Measurements from ENCODE around the gene LRRK2. TPM values are rescaled to one million over a fixed set of nuclear protein-coding genes. Genes with fewer than 3 reads are reported as not detected.

The LRRK2 gene
- polyA plus RNA-seq (ENCODE audit: insufficient read length in 4 of 4) = 10 to 100 TPM in 3 of 4 donors, 1 to 10 TPM in 1; 9.1 to 48.1 (median 27.7) TPM

- DNase-seq (ENCODE audit: low read depth in 4 of 4, low spot score in 3 of 4) = peak in 2 of 4 donors; percentile 48 to 53
Observed at GRCh38 chr12:40224439-40225291, at the start of gene LRRK2. Gene LRRK2, plus strand, starts transcription at chr12:40224997. Its CDS starts 135 bp downstream, at chr12:40225132.

DNA sequence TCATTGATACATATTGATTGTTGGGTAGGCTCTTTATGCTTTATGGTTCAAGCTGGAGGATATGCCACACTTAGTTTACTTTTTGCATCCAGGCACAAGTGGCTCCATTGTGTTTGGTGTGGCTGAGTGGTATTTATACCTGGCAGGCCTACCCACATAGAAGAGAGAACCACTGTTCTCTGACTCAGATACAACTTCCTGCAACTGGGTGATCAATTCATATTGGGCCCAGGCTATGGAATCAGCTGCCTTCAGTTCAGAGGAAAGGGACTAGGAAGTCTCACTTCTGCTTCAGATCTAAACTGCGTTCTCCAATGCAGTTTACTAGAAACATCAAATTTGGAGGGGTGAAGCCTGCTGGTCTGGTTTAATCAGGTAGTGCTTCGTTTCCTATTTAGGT lies 49.8 kb upstream of the LRRK2 start:
- DNase-seq (ENCODE audit: low read depth in 4 of 4, low spot score in 3 of 4) = no peak

GRCh38 chr12:40175489-40175888 lies 49.3 kb upstream of the LRRK2 start:
- DNase-seq (ENCODE audit: low read depth in 4 of 4, low spot score in 3 of 4) = no peak

- DNase-seq (ENCODE audit: low read depth in 4 of 4, low spot score in 3 of 4) = no peak
Observed at GRCh38 chr12:40178701-40179100, 46.1 kb upstream of the LRRK2 start.

GRCh38 chr12:40181490-40181889 lies 43.3 kb upstream of the LRRK2 start:
- DNase-seq (ENCODE audit: low read depth in 4 of 4, low spot score in 3 of 4) = no peak

DNA sequence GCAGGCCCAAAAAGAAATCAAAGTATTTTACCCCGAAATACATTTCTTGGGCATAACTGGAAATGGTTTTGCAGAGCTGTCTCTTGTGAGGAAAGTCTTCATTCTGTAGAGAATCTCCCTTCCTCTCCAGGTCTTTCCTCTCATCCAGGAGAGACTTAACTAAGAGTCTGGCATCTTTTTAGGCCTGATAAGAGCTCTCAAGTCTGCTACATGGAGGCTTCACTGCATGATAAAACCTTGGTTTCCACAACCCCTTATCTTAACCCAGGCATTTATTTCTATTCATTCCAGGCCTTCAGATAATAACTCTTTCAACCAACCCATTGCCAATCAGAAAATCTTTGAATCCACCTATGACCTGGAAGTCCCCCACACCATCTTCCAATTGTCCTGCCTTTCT lies 41.1 kb upstream of the LRRK2 start:
- DNase-seq (ENCODE audit: low read depth in 4 of 4, low spot score in 3 of 4) = no peak

DNA sequence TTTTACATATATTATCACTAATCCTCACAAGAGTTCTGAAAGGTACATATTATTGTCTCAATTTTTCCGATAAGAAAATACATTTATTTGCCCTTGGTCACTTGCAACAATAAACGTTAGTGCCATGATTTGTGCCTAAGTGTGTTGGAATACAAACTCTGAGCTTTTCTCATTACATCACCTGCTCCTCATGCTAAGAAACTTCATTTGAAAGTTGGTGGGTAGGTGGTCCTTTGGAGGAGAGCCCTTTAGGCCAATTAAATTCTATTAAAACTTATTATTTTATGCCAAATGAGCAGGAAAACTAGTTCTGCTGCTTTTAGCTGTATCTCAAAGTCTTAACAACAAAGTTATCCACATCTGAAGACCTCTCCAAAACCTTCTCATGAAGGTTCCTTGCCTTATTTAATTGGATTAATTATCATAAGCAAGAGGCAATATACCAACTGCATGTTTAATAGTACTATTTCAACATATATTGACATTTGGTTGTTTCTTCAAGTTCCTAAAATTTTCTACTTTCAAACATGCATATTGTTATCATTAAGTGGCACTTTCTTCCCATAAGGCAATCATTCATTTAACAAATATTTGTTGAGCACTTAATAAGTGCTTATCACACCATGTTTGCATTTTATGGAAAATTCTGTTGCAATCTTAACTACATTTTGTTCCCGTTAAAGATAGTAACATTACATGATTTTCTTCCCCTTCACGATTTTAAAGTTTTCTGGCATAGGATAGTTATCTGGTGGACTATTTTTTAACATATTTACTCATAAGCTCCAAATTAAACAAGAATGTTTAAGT lies 40.1 kb upstream of the LRRK2 start:
- no peak for DNase-seq (ENCODE audit: low read depth in 4 of 4, low spot score in 3 of 4)

GRCh38 chr12:40185303-40185693 lies 39.5 kb upstream of the LRRK2 start:
- DNase-seq (ENCODE audit: low read depth in 4 of 4, low spot score in 3 of 4) = no peak

- no peak for DNase-seq (ENCODE audit: low read depth in 4 of 4, low spot score in 3 of 4)
Observed at GRCh38 chr12:40188558-40189320, 36.1 kb upstream of the LRRK2 start.

DNA sequence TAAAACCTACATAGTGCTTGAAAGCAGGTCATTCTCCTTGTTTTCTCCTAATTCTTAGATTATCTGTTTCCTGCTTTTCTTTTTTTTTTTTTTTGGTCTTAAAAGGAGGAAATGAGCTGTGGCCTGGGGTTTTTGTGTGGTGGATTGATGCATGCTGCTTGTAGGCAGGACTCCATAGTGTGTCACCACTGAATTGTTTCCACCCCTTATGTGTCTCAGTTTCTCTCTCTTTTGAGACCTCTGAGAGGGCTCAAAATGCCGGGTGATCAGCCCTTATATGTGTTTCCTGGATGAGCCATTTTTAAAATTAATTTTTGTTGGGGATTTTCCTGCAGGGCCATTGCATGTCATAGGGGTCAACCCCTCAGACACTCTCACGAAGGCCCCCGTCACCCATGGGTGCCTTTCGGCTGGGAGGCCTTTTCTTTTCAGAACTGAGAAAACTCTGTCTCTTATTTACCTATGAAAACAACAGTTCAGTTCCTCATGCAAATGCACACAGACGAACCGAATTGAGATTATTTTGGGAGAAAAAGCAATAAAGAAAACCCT lies 32.0 kb upstream of the LRRK2 start:
- no peak for DNase-seq (ENCODE audit: low read depth in 4 of 4, low spot score in 3 of 4)

DNA sequence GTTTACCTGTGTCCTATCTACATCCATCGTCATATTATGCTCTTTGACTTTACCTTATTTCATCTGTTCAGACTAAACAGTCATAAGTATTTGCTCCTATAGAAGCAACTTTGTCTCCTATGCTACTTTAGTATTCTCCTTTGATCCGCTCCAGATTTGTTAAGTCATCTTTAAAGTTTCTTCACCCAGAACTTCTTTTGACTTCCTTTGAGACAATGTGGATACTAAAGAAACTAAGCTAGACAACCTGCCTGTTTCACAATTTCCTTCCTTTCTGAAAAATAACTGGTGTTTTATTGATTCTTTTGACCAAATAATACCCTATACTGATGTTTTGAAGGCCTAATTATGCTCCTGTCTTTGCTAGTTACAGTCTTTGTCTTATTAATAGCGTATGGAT lies 30.0 kb upstream of the LRRK2 start:
- no peak for DNase-seq (ENCODE audit: low read depth in 4 of 4, low spot score in 3 of 4)

DNA sequence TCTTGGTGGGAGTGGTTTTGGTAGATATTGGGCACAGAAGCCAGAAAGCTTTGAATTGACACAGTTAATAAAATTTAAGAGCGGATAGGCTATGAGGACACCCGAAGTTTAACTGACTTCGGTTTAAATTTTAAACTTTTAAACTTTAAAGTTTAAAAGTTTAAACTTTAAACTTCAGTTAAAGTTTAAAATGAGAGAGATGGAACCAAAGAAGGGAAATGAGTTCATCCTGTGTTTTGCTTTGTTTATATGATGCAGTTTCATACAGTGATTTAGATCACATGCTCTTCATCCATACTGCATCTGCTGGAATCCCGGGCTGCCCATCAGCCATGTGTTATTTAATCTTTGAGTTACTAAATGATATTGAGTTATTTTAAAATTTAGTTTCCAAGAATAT lies 27.2 kb upstream of the LRRK2 start:
- no peak for DNase-seq (ENCODE audit: low read depth in 4 of 4, low spot score in 3 of 4)

GRCh38 chr12:40198601-40199000 lies 26.2 kb upstream of the LRRK2 start:
- DNase-seq (ENCODE audit: low read depth in 4 of 4, low spot score in 3 of 4) = no peak

DNA sequence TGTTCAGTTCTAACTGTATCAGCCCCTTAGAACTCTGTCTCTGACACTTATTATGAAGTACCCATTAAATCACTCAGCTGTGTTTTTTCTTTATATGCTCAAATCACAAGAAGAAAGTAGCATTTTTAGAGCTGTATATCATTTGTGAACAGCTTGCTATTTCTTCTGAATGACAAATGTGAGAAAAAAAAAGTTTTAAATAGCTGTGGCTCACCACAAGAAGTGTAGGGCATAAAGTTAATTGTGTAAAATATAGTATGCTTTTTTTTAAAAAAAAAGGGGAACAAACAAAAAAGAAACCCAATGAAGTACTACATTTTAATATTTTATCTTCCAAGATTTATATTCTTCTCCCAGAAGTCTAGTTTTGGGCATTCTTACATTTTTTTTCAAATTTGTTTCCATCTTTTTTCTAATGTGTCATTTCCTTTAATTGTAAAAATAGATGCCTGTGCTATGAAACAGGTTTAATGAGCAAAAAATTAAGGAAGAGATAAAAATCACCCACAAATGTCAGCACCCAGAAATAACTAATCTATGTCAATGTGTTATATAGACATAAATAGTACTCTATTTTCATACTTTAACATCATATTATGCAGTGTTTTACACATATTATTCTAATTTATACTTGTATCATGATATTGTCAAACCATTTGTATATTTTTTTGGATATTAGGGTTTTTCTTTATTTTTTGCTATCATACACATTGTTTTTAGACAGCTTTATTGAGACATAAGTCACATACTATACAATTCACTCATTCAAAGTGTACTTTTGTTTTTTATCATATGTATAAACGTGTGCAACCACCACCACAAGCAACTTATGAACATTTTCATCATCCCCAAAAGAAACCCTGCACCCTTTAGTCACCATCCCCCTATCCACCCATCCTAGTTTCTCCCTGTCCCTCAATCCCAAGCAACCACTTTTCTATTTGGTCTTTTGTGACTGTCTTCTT lies 22.4 kb upstream of the LRRK2 start:
- DNase-seq (ENCODE audit: low read depth in 4 of 4, low spot score in 3 of 4) = no peak

- DNase-seq (ENCODE audit: low read depth in 4 of 4, low spot score in 3 of 4) = no peak
Observed at GRCh38 chr12:40203060-40203430, 21.8 kb upstream of the LRRK2 start.

- no peak for DNase-seq (ENCODE audit: low read depth in 4 of 4, low spot score in 3 of 4)
Observed at GRCh38 chr12:40204337-40204736, 20.5 kb upstream of the LRRK2 start.

GRCh38 chr12:40207551-40207950 lies 17.2 kb upstream of the LRRK2 start:
- DNase-seq (ENCODE audit: low read depth in 4 of 4, low spot score in 3 of 4) = no peak

- no peak for DNase-seq (ENCODE audit: low read depth in 4 of 4, low spot score in 3 of 4)
Observed at GRCh38 chr12:40208707-40209446, 15.9 kb upstream of the LRRK2 start.

DNA sequence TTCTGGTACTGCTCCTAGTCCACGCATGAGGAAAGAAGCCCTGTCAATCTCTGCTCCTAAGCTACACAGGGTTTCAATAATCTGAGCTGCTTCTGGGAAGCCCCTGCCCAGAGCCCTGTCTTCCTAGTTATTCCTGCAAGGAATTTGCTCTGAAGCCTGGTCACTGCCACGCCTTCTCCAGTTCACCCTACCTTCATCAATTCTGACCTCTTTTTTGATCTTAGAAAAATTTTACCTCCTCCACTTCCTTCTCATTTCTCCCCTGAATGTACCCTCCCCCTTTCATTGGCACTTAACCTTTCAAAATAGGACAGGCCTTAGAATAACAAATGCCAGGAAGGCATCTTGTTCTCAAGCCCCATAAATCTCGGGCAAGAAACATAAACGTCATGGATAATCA lies 14.9 kb upstream of the LRRK2 start:
- DNase-seq (ENCODE audit: low read depth in 4 of 4, low spot score in 3 of 4) = no peak

Data from left renal pelvis (tissue), 4 donors.